A549 (cell line): ENCODE results near the gene NSG2. TPM values are rescaled to one million over a fixed set of nuclear protein-coding genes. Genes with fewer than 3 reads are reported as not detected.
A peak's percentile ranks its signal among the peaks of the same experiment; 100 is the strongest.

Experiments
- ATAC-seq, 2 experiments: fragments of 200-7000 bp in 1 of 2; fragments of >200 bp in 1 of 2; cut with Nextera tagmentation in 1 of 2; cut with Tn5 transposase in 1 of 2; 3 replicates each; pipeline versions ENCODE4 v1.8.0 to v1.9.1; 2018 to 2020; ENCODE audit warnings: mild to moderate bottlenecking in 1 of 2, moderate library complexity in 1 of 2
- CTCF ChIA-PET: fragments of 300-600 bp; sonication (Branson Sonifier 250); formaldehyde crosslinking; extraction: SDS; loops from one replicate; lab custom pipeline; 2021; ENCODE audit warnings: antibody characterized with exemption, inconsistent platforms; lab: Yijun Ruan, JAX
- POLR2A ChIA-PET: fragments of 350-600 bp; formaldehyde crosslinking; extraction: SDS; loops from one replicate; lab custom pipeline; 2021; ENCODE audit warnings: antibody characterized with exemption, inconsistent platforms; lab: Yijun Ruan, JAX
- DNase-seq, 2 experiments: peaks; one replicate each; pipeline versions ENCODE4 v3.0.0 to v3.0.0-alpha.2; 2011 to 2016; ENCODE audit warnings: low read depth in 1 of 2, low spot score in 1 of 2
- FAIRE-seq: peaks from 2 replicates; lab custom pipeline; 2011; peaks lifted over from hg19 to GRCh38; lab: Jason Lieb, UNC
- H3K27ac ChIP-seq, 2 experiments: fragments of >200 bp; sonication (Bioruptor Twin); formaldehyde crosslinking; 3 replicates each; pipeline ENCODE4 v1.5.1; 2016 to 2017
- H3K4me1 ChIP-seq: fragments of >200 bp; sonication (Bioruptor Twin); formaldehyde crosslinking; 3 replicates; pipeline ENCODE4 v1.6.1; 2016
- H3K4me2 ChIP-seq: fragments of >200 bp; sonication (Bioruptor Twin); formaldehyde crosslinking; 3 replicates; pipeline ENCODE4 v1.6.1; 2016
- H3K4me3 ChIP-seq: fragments of >200 bp; sonication (Bioruptor Twin); formaldehyde crosslinking; 3 replicates; pipeline ENCODE4 v1.5.1; 2016
- H3K9me3 ChIP-seq: fragments of >200 bp; sonication (Bioruptor Twin); formaldehyde crosslinking; 3 replicates; pipeline ENCODE4 v1.6.1; 2016
- CHD4 ChIP-seq: fragments of 200-600 bp; sonication (generic); IDR thresholded peaks from 2 replicates; pipeline ENCODE4 v1.6.1; 2016; ENCODE audit warnings: antibody characterized with exemption, mild to moderate bottlenecking, borderline replicate concordance
- FOSB ChIP-seq: fragments of 250-450 bp; sonication (Bioruptor Pico); IDR thresholded peaks from 2 replicates; pipeline ENCODE4 v1.5.0; 2020; ENCODE audit warnings: mild to moderate bottlenecking, moderate library complexity
- FOXS1 ChIP-seq: fragments of 250-450 bp; sonication (Bioruptor Pico); IDR thresholded peaks from 2 replicates; pipeline ENCODE4 v1.5.0; 2020; ENCODE audit warnings: mild to moderate bottlenecking, moderate library complexity
- KDM1A ChIP-seq: fragments of 200-600 bp; sonication (generic); IDR thresholded peaks from 2 replicates; pipeline ENCODE4 v1.6.1; 2016; ENCODE audit warnings: low read depth, mild to moderate bottlenecking
- MAFK ChIP-seq: fragments of 450-650 bp; IDR thresholded peaks from 2 replicates; pipeline ENCODE4 v1.6.1; 2014; ENCODE audit not compliant: partially characterized antibody
- POLR2A ChIP-seq: IDR thresholded peaks from 2 replicates; pipeline ENCODE4 v1.6.1; 2012; ENCODE audit warnings: mild to moderate bottlenecking, low read length
- RARB ChIP-seq: fragments of 250-450 bp; sonication (Bioruptor Pico); IDR thresholded peaks from 2 replicates; pipeline ENCODE4 v1.8.0; 2021; ENCODE audit warnings: mild to moderate bottlenecking, moderate library complexity
- SREBF2 ChIP-seq: fragments of 450-650 bp; IDR thresholded peaks from 2 replicates; pipeline ENCODE4 v1.6.1; 2014; ENCODE audit warnings: mild to moderate bottlenecking, moderate library complexity
- TFCP2L1 ChIP-seq: fragments of 250-450 bp; sonication (Bioruptor Pico); IDR thresholded peaks from 2 replicates; pipeline ENCODE4 v1.5.0; 2021; ENCODE audit warnings: mild to moderate bottlenecking
- ZC3H11A ChIP-seq: fragments of 450-650 bp; IDR thresholded peaks from 2 replicates; pipeline ENCODE4 v1.6.1; 2014; ENCODE audit warnings: antibody characterized with exemption, mild to moderate bottlenecking
- WGBS: methylation state at CpG from one replicate; pipeline ENCODE4 v1.1.6; 2017; ENCODE audit errors: missing lambda C conversion rate; 5-methylcytosine and 5-hydroxymethylcytosine counted together
- polyA plus RNA-seq, 4 experiments: library from polyadenylated mRNA; depleted of rRNA in 3 of 4; stranded (reverse); fragments of >200 nt; fragmentation: RNase III in 1 of 4; extraction: RNeasy Plus Mini Kit Qiagen cat#74134 plus additional on column Dnase treatment in 1 of 4; gene quantifications; 2 replicates in 3 of 4; 3 replicates in 1 of 4; pipeline ENCODE4 v1.2.3, GENCODE V29; 2011 to 2017
- TF ChIP-seq, protein P1 (sequence below): fragments of 250-450 bp; sonication (Bioruptor Pico); IDR thresholded peaks from 2 replicates; pipeline ENCODE4 v1.5.0; 2021; ENCODE audit warnings: mild to moderate bottlenecking, moderate library complexity, borderline replicate concordance
- TF ChIP-seq, protein P2 (sequence below): IDR thresholded peaks from 2 replicates; pipeline ENCODE4 v1.6.1; 2012
- TF ChIP-seq, protein P3 (sequence below): fragments of 250-450 bp; sonication (Bioruptor Pico); IDR thresholded peaks from 2 replicates; pipeline ENCODE4 v1.5.0; 2020; ENCODE audit warnings: low read depth, mild to moderate bottlenecking, moderate library complexity
- TF ChIP-seq, protein P4 (sequence below): fragments of >200 bp; sonication (Bioruptor Twin); formaldehyde crosslinking; IDR thresholded peaks from 3 replicates; pipeline ENCODE4 v1.6.1; 2016
- TF ChIP-seq, protein P5 (sequence below): IDR thresholded peaks from 2 replicates; pipeline ENCODE4 v1.6.1; 2012; ENCODE audit warnings: low read depth, borderline replicate concordance

The NSG2 gene
- polyA plus RNA-seq, 2 of the 4 experiments (the other 2 are of a cell fraction), result 0.06 TPM; not detected in 1

DNA sequence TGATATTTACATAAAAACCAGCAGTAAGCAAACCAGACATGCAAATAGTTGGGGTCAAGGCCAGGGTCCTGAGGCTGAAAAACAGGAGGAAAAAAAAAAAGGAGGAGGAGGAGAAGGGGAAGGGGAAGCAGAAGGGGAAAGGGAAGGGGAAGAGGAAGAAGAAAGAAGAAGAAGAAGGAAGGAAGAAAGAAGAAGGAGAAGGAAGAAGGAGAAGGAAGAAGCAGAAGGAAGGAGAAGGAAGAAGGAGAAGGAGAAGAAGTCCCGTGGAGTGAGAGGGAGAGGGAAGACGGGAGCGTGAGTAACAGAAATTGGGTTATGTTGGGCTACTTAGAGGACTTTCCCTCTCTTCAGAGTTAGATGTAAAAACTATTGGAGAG is 24.6 kb upstream of the NSG2 start (continued):
- TF ChIP-seq, protein P1, sequence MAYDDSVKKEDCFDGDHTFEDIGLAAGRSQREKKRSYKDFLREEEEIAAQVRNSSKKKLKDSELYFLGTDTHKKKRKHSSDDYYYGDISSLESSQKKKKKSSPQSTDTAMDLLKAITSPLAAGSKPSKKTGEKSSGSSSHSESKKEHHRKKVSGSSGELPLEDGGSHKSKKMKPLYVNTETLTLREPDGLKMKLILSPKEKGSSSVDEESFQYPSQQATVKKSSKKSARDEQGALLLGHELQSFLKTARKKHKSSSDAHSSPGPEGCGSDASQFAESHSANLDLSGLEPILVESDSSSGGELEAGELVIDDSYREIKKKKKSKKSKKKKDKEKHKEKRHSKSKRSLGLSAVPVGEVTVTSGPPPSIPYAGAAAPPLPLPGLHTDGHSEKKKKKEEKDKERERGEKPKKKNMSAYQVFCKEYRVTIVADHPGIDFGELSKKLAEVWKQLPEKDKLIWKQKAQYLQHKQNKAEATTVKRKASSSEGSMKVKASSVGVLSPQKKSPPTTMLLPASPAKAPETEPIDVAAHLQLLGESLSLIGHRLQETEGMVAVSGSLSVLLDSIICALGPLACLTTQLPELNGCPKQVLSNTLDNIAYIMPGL (CRISPR knock-in tag), result no peak
- TF ChIP-seq, protein P2, sequence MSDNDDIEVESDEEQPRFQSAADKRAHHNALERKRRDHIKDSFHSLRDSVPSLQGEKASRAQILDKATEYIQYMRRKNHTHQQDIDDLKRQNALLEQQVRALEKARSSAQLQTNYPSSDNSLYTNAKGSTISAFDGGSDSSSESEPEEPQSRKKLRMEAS, result no peak
- TF ChIP-seq FOSB (CRISPR knock-in tag), result no peak
- TF ChIP-seq, protein P3, sequence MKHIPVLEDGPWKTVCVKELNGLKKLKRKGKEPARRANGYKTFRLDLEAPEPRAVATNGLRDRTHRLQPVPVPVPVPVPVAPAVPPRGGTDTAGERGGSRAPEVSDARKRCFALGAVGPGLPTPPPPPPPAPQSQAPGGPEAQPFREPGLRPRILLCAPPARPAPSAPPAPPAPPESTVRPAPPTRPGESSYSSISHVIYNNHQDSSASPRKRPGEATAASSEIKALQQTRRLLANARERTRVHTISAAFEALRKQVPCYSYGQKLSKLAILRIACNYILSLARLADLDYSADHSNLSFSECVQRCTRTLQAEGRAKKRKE (CRISPR knock-in tag), result no peak

DNA sequence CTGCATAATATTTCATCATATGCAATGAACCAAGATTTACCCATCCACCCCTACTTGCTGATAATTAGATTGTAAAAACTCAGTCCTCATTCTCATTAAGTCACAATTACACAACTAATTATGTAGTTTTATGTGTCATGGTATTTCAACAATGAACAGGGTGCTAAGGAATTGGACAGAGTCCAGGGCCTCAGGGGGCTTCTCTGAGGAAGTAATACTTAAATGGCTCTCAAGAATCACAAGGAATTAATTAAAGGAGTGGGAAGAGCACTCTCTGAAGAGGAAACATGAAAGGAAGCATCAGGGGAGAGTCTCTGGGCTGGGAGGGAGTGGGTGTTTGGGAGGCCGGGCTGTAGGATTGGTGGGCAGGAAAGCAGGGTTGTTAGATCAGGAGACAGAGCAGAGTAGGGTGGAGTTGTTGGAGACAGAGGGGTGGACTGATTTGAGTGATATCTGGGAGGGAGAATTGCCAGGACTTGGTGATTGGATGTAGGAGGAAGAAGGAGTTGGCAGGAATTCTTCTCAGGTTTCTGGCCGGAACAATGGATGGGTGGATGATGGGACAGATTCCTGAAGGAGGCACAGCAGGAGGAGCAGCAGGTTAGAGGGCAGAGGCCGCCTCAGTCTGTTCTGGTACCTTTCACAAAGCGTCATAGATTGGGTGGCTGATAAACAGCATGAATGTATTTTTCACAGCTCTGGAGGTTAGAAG is 23.0 kb upstream of the NSG2 start:
- Histone ChIP-seq H3K4me1 (no peaks in the 10 kb centered on the region), H3K9me3 (no peaks in the 10 kb centered on the region), H3K27ac (no peak overlapping the region), H3K4me2 (no peak overlapping the region), H3K4me3 (no peak overlapping the region)
- TF ChIP-seq, protein P4, sequence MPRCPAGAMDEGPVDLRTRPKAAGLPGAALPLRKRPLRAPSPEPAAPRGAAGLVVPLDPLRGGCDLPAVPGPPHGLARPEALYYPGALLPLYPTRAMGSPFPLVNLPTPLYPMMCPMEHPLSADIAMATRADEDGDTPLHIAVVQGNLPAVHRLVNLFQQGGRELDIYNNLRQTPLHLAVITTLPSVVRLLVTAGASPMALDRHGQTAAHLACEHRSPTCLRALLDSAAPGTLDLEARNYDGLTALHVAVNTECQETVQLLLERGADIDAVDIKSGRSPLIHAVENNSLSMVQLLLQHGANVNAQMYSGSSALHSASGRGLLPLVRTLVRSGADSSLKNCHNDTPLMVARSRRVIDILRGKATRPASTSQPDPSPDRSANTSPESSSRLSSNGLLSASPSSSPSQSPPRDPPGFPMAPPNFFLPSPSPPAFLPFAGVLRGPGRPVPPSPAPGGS, result no peak
- TF ChIP-seq RARB (CRISPR knock-in tag) (no peak), TFCP2L1 (no peak), MAFK (no peak), FOXS1 (CRISPR knock-in tag) (no peak), ZC3H11A (no peak), POLR2A (no peak), CHD4 (no peak), SREBF2 (no peak)
- TF ChIP-seq, protein P5, sequence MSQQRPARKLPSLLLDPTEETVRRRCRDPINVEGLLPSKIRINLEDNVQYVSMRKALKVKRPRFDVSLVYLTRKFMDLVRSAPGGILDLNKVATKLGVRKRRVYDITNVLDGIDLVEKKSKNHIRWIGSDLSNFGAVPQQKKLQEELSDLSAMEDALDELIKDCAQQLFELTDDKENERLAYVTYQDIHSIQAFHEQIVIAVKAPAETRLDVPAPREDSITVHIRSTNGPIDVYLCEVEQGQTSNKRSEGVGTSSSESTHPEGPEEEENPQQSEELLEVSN, result no peak
- ATAC-seq (no peak), DNase-seq (no peak), FAIRE-seq (no peak)
- 64% methylated on average over 4 of the region's 4 CpGs for WGBS
- ChIA-PET POLR2A (no interaction called here), CTCF (interaction anchor here (1.3 kb wide), 1 partner anchor 38 kb away, joined by 3 read pairs; no protein-coding TSS in a partner anchor)

DNA sequence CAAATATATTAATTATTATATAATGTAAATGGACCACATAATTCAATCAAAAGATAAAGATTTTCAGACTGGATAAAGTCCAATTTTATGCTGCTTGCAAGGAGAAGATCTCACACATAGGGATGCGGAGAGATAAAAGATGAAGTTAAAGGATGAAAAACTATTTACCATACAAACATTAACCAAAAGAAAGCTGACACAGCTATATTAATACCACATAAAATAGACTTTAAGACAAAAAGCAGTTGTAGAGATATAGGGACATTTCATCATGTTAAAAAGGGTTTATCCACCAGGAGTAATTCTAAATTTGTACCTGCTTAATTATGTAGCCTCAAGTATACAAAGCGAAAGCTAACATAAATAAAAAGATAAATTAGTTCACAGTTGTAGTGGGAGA is 15.2 kb upstream of the NSG2 start:
- no peak for FAIRE-seq
- POLR2A ChIA-PET, result no interaction called here
- H3K4me1 ChIP-seq, result no peaks in the 10 kb centered on the region
- no peak for ATAC-seq
- H3K9me3 ChIP-seq, result peaks cover 23% of the 10 kb centered on the region
- no peak for DNase-seq
- no peak overlapping the region for H3K4me3 ChIP-seq
- CTCF ChIA-PET, result interaction anchor here (1.2 to 1.5 kb wide), 2 partner anchors 15 to 287 kb away, joined by 4 to 5 read pairs; partner anchors contain the start of gene NSG2
- no peak overlapping the region for H3K27ac ChIP-seq
- TF ChIP-seq MAFK (peak; percentile 74), KDM1A (no peak)
- H3K4me2 ChIP-seq, result no peak overlapping the region
- WGBS, result 36% methylated on average over 2 of the region's 2 CpGs
